AG04450 (cell line): ENCODE measurements around the gene SLC8A2. TPM values are rescaled to one million over a fixed set of nuclear protein-coding genes. Genes with fewer than 3 reads are reported as not detected.

Experiments used
- CTCF ChIA-PET: fragments of 300-600, 350-600 bp; formaldehyde crosslinking; extraction: SDS; loops from one replicate; lab custom pipeline; 2022; ENCODE audit warnings: antibody characterized with exemption, inconsistent platforms; lab: Charles Lee
- POLR2A ChIA-PET: fragments of 350-600 bp; formaldehyde crosslinking; extraction: SDS; loops from one replicate; lab custom pipeline; 2021; ENCODE audit warnings: antibody characterized with exemption, inconsistent platforms; lab: Yijun Ruan, JAX
- DNase-seq: peaks from one replicate; pipeline ENCODE4 v3.0.0-alpha.2; 2011; ENCODE audit warnings: low read depth, low spot score
- H3K27ac ChIP-seq: one replicate; pipeline ENCODE4 v1.5.1; 2012; ENCODE audit warnings: low read depth, low read length, control low read depth
- H3K27me3 ChIP-seq: one replicate; pipeline ENCODE4 v1.6.0; 2012; ENCODE audit warnings: low read length; ENCODE audit not compliant: control insufficient read depth, insufficient read depth
- H3K4me3 ChIP-seq: 2 replicates; pipeline ENCODE4 v1.5.1; 2011; ENCODE audit warnings: mild to moderate bottlenecking, low read depth, low read length, control low read depth
- H3K9me3 ChIP-seq: 2 replicates; pipeline ENCODE4 v1.5.1; 2012; ENCODE audit warnings: low read length; ENCODE audit not compliant: control insufficient read depth, insufficient read depth
- polyA plus RNA-seq: library from polyadenylated mRNA; depleted of rRNA; stranded (reverse); fragments of >200 nt; gene quantifications from 2 replicates; pipeline ENCODE4 v1.2.3, GENCODE V29; 2011
- TF ChIP-seq, protein P1 (sequence below): IDR thresholded peaks from 2 replicates; pipeline ENCODE4 v1.5.1; 2011; ENCODE audit warnings: low read depth, low read length, control low read depth, inconsistent platforms

Gene SLC8A2
- polyA plus RNA-seq, 1 experiment, result 0.05 TPM

- no peak for DNase-seq
- no peak overlapping the region for H3K4me3 ChIP-seq
- TF ChIP-seq, protein P1, sequence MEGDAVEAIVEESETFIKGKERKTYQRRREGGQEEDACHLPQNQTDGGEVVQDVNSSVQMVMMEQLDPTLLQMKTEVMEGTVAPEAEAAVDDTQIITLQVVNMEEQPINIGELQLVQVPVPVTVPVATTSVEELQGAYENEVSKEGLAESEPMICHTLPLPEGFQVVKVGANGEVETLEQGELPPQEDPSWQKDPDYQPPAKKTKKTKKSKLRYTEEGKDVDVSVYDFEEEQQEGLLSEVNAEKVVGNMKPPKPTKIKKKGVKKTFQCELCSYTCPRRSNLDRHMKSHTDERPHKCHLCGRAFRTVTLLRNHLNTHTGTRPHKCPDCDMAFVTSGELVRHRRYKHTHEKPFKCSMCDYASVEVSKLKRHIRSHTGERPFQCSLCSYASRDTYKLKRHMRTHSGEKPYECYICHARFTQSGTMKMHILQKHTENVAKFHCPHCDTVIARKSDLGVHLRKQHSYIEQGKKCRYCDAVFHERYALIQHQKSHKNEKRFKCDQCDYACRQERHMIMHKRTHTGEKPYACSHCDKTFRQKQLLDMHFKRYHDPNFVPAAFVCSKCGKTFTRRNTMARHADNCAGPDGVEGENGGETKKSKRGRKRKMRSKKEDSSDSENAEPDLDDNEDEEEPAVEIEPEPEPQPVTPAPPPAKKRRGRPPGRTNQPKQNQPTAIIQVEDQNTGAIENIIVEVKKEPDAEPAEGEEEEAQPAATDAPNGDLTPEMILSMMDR, result no peak
- no peak overlapping the region for H3K27ac ChIP-seq
- H3K27me3 ChIP-seq, result no peaks in the 10 kb centered on the region
- ChIA-PET CTCF (interaction anchor here (1.0 kb wide), 1 partner anchor 74 kb away, joined by 3 read pairs; no protein-coding TSS in a partner anchor), POLR2A (no interaction called here)
- peaks cover 6% of the 10 kb centered on the region; the same call in 1 of the 2 replicates for H3K9me3 ChIP-seq
Measured at GRCh38 chr19:47509973-47510372, 38.3 kb upstream of the SLC8A2 start.

- Histone ChIP-seq H3K9me3 (peaks cover 2% of the 10 kb centered on the region; the same call in 1 of the 2 replicates), H3K27ac (no peak overlapping the region), H3K4me3 (no peak overlapping the region), H3K27me3 (no peaks in the 10 kb centered on the region)
- CTCF ChIA-PET, result interaction anchor here (1.0 kb wide), 1 partner anchor 73 kb away, joined by 3 read pairs; no protein-coding TSS in a partner anchor
- DNase-seq, result no peak
- POLR2A ChIA-PET, result no interaction called here
- TF ChIP-seq, protein P1, result no peak
Measured at GRCh38 chr19:47509170-47509847, 37.6 kb upstream of the SLC8A2 start.

GRCh38 chr19:47508721-47509120, 37.0 kb upstream of the SLC8A2 start:
- Histone ChIP-seq H3K4me3 (no peak overlapping the region), H3K27ac (no peak overlapping the region), H3K27me3 (no peaks in the 10 kb centered on the region), H3K9me3 (no peaks in the 10 kb centered on the region)
- ChIA-PET CTCF (no interaction called here), POLR2A (no interaction called here)
- TF ChIP-seq, protein P1, result no peak
- no peak for DNase-seq

DNA sequence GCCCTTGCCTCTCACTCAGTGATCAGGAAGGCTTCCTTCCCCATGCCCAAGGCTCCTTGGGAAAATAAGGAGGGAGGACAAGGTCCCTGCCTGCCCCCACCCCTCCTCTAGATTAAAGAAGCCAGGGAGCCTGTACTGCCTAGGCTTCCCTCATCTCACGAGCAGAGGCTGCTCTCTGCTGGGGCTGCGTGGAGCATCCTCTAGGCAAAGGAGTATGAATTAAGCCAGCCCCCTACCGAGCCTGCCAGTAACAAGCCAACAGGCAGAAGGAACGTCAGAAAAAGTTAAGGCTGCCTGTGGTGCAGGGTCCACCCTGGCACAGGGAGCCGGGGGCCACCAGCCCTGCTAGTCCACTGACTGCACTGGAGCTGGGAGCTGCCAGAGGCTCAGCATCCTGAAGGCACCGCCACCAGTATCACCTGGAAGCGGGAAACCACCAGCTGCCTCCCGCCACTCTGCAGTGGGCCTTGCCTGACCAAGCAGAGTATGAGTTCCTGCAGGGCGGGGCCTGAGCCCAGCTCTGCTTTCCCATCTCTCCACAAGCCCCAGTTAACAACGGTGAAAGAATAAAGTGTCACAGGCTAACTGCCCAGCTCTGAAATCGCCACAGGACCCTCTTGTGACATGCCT, 36.3 kb upstream of the SLC8A2 start:
- Histone ChIP-seq H3K4me3 (no peak overlapping the region), H3K27ac (no peak overlapping the region), H3K27me3 (no peaks in the 10 kb centered on the region), H3K9me3 (no peaks in the 10 kb centered on the region)
- TF ChIP-seq, protein P1, result no peak
- ChIA-PET POLR2A (no interaction called here), CTCF (no interaction called here)
- no peak for DNase-seq

DNA sequence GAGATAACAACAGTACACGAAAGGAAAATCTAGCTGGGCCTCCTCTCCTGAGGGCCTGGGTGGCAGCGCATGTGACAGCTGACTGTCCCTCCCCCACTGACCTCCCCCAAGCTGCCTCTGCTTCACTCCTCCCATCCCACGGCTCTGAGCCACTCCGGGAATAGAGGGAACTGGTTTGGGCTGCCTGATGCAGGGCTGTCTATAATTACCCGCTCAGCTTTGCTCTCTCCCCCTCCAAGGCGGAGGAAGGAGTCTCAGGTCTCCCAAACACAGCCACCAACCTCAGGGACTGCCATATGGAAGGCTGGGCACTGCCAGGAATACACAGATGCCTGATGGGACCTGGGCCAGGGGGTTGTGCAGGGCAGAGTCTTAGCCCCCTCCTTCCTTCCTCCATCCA, 35.3 kb upstream of the SLC8A2 start:
- no peaks in the 10 kb centered on the region for H3K9me3 ChIP-seq
- no peak overlapping the region for H3K27ac ChIP-seq
- ChIA-PET CTCF (interaction anchor here (0.5 kb wide), 1 partner anchor 9 kb away, joined by 4 read pairs; no protein-coding TSS in a partner anchor), POLR2A (no interaction called here)
- TF ChIP-seq, protein P1, result no peak
- no peak overlapping the region for H3K4me3 ChIP-seq
- no peak for DNase-seq
- no peaks in the 10 kb centered on the region for H3K27me3 ChIP-seq
